ENCODE data around the gene TRERF1.

GRCh38 chr6:42243046-42243445 lies 208.7 kb downstream of the TRERF1 start:
- TF ChIP-seq EZH2 (IDR thresholded peaks at IDR 0.05) = no peak
- TF ChIP-seq POLR2AphosphoS5 (IDR thresholded peaks at IDR 0.05; ENCODE audit: borderline replicate concordance, low read depth, low read length) = no peak

Measured in SK-N-MC (cell line).